22Rv1 (cell line): Measurements from ENCODE around the gene AOPEP.

ENCODE experiments used
- ZFX ChIP-seq: fragments of 450-650 bp; IDR thresholded peaks from 2 replicates; pipeline ENCODE4 v1.6.1; 2017; ENCODE audit warnings: antibody characterized with exemption, borderline replicate concordance
- TF ChIP-seq, protein P1 (sequence below): fragments of 450-650 bp; IDR thresholded peaks from 2 replicates; pipeline ENCODE4 v1.5.1; 2017; ENCODE audit warnings: mild to moderate bottlenecking

- TF ChIP-seq, protein P1, sequence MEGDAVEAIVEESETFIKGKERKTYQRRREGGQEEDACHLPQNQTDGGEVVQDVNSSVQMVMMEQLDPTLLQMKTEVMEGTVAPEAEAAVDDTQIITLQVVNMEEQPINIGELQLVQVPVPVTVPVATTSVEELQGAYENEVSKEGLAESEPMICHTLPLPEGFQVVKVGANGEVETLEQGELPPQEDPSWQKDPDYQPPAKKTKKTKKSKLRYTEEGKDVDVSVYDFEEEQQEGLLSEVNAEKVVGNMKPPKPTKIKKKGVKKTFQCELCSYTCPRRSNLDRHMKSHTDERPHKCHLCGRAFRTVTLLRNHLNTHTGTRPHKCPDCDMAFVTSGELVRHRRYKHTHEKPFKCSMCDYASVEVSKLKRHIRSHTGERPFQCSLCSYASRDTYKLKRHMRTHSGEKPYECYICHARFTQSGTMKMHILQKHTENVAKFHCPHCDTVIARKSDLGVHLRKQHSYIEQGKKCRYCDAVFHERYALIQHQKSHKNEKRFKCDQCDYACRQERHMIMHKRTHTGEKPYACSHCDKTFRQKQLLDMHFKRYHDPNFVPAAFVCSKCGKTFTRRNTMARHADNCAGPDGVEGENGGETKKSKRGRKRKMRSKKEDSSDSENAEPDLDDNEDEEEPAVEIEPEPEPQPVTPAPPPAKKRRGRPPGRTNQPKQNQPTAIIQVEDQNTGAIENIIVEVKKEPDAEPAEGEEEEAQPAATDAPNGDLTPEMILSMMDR = no peak
- TF ChIP-seq ZFX = no peak
These were observed 187.1 kb downstream of the AOPEP start for GRCh38 chr9:94913550-94913949.
